Measurements from ENCODE around the gene SCT. TPM values are rescaled to one million over a fixed set of nuclear protein-coding genes. Genes with fewer than 3 reads are reported as not detected.

The SCT gene
- polyA plus RNA-seq, 1 donor from 2014 or later, result not detected

DNA sequence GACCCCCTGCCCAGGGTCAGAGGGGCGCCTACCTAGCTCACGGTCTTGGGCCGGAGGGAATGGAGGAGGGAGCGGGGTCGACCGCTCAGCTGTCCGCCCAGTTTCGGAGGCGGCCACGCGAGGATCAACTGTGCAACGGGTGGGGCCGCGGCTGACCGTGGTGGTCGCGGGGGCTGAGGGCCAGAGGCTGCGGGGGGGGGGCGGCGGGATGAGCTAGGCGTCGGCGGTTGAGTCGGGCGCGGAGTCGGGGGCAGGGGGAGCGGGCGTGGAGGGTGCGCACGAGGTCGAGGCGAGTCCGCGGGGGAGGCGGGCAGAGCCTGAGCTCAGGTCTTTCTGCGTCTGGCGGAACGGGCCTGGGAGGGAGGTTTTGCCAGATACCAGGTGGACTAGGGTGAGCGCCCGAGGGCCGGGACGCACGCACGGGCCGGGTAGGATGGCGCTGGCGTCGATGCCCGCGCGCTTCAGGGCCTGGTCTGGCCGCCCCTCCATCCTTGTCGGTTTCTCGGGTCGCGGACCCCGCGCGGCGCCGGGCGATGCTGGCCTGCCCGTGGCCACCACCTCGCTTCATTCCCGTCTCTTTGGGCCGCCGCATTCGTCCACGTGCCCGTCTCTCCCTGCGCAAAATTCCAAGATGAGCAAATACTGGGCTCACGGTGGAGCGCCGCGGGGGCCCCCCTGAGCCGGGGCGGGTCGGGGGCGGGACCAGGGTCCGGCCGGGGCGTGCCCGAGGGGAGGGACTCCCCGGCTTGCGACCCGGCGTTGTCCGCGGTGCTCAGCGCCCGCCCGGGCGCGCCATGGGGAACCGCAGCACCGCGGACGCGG lies 9.7 kb upstream of the SCT start, which contains the start of gene DRD4:
TSS of gene DRD4 (plus strand) at position 759 of the 822 bp plus-strand sequence. CDS start at position 795, 36 bp downstream.
- Histone ChIP-seq H3K9me2 (ENCODE audit: insufficient read depth, low read length) (no peaks in the 10 kb centered on the region), H3K27ac (ENCODE audit: low read length) (no peak within 1 kb of the TSS), H4K20me1 (ENCODE audit: insufficient read depth) (peaks cover 12% of the 10 kb centered on the region), H3K36me3 (ENCODE audit: insufficient read depth, low read length) (no peaks in the 10 kb centered on the region), H3K4me2 (ENCODE audit: low read length) (no peak within 1 kb of the TSS), H3K9ac (ENCODE audit: low read length) (peak within 1 kb of the TSS; percentile 9), H3K9me3 (ENCODE audit: low read length) (no peaks in the 10 kb centered on the region), H3K79me2 (replicated peaks; ENCODE audit: insufficient read depth, low read length) (no peaks in the 10 kb centered on the region), H2AFZ (ENCODE audit: low read depth, low read length) (no peak within 1 kb of the TSS), H3K27me3 (ENCODE audit: insufficient read depth, low read depth, low read length) (peaks cover 31% of the 10 kb centered on the region), H3K4me3 (ENCODE audit: low read length) (peak within 1 kb of the TSS; percentile 34), H3F3A (ENCODE audit: insufficient read depth, low read length, poor library complexity, severe bottlenecking) (no peaks in the 10 kb centered on the region)
- TF ChIP-seq CTCF (IDR thresholded peaks at IDR 0.05; ENCODE audit: poor library complexity, severe bottlenecking), result no peak
- TF ChIP-seq POLR2AphosphoS5 (IDR thresholded peaks at IDR 0.05), result peak; percentile 18

DNA sequence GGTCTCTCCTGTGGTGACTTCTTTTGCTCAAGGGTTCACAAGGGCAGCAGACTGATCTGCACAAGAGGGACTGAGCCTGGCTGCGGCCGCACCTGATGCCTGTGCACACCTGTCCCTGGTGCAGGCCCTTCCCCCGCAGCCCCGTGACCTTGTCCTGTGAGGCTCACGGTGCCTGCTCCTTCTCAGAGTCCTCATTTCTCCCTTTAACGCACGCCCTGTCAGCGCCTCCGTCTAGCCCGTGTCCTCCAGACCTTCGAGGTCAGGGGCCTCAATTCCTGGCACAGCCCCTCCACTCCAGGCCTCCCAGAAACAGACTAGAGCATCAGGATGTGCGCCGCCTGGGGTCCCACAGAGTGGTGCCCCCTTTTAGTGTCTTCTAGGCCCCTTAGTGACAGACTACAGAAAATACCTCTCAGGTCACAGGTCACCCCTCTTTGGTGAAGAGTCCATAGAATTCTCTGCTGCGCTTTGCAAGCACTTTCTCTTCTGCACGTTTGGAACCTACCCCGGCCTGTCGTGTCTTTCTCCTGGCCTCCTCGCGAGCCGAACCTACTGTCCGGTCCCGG lies 9.0 kb upstream of the SCT start:
- Histone ChIP-seq H3K4me2 (ENCODE audit: low read length) (no peak overlapping the region), H3K9me2 (ENCODE audit: insufficient read depth, low read length) (no peaks in the 10 kb centered on the region), H3K36me3 (ENCODE audit: insufficient read depth, low read length) (no peaks in the 10 kb centered on the region), H4K20me1 (ENCODE audit: insufficient read depth) (peaks cover 12% of the 10 kb centered on the region), H3K4me3 (ENCODE audit: low read length) (no peak overlapping the region), H2AFZ (ENCODE audit: low read depth, low read length) (no peak overlapping the region), H3F3A (ENCODE audit: insufficient read depth, low read length, poor library complexity, severe bottlenecking) (no peaks in the 10 kb centered on the region), H3K27ac (ENCODE audit: low read length) (no peak overlapping the region), H3K27me3 (ENCODE audit: insufficient read depth, low read depth, low read length) (peaks cover 31% of the 10 kb centered on the region), H3K9ac (ENCODE audit: low read length) (no peak overlapping the region), H3K79me2 (replicated peaks; ENCODE audit: insufficient read depth, low read length) (no peaks in the 10 kb centered on the region), H3K9me3 (ENCODE audit: low read length) (no peaks in the 10 kb centered on the region)
- TF ChIP-seq EP300 (conservative IDR thresholded peaks at IDR 0.05; ENCODE audit: poor library complexity, severe bottlenecking), result no peak
- TF ChIP-seq TAF1 (IDR thresholded peaks at IDR 0.05; ENCODE audit: low read depth), result no peak
- no peak for TF ChIP-seq SMC3 (conservative IDR thresholded peaks at IDR 0.05; ENCODE audit: poor library complexity)
- TF ChIP-seq CTCF (IDR thresholded peaks at IDR 0.05; ENCODE audit: poor library complexity, severe bottlenecking), result no peak
- no peak for TF ChIP-seq POLR2AphosphoS5 (IDR thresholded peaks at IDR 0.05)
- no peak for TF ChIP-seq RAD21 (conservative IDR thresholded peaks at IDR 0.05)
- no peak for TF ChIP-seq EZH2 (IDR thresholded peaks at IDR 0.05; ENCODE audit: borderline replicate concordance, insufficient read depth, low read length, poor library complexity, severe bottlenecking)
- TF ChIP-seq MXI1 (conservative IDR thresholded peaks at IDR 0.05; ENCODE audit: poor library complexity, severe bottlenecking), result no peak
- TF ChIP-seq, protein P1, sequence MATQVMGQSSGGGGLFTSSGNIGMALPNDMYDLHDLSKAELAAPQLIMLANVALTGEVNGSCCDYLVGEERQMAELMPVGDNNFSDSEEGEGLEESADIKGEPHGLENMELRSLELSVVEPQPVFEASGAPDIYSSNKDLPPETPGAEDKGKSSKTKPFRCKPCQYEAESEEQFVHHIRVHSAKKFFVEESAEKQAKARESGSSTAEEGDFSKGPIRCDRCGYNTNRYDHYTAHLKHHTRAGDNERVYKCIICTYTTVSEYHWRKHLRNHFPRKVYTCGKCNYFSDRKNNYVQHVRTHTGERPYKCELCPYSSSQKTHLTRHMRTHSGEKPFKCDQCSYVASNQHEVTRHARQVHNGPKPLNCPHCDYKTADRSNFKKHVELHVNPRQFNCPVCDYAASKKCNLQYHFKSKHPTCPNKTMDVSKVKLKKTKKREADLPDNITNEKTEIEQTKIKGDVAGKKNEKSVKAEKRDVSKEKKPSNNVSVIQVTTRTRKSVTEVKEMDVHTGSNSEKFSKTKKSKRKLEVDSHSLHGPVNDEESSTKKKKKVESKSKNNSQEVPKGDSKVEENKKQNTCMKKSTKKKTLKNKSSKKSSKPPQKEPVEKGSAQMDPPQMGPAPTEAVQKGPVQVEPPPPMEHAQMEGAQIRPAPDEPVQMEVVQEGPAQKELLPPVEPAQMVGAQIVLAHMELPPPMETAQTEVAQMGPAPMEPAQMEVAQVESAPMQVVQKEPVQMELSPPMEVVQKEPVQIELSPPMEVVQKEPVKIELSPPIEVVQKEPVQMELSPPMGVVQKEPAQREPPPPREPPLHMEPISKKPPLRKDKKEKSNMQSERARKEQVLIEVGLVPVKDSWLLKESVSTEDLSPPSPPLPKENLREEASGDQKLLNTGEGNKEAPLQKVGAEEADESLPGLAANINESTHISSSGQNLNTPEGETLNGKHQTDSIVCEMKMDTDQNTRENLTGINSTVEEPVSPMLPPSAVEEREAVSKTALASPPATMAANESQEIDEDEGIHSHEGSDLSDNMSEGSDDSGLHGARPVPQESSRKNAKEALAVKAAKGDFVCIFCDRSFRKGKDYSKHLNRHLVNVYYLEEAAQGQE (IDR thresholded peaks at IDR 0.05; ENCODE audit: borderline replicate concordance), result no peak

All from neural cell (in vitro differentiated cells).